CD4-positive, alpha-beta T cell (primary cell): Measurements from ENCODE around the gene APP. TPM values are rescaled to one million over a fixed set of nuclear protein-coding genes. Genes with fewer than 3 reads are reported as not detected.

Source experiments
- ATAC-seq: fragments of 200-7000 bp; cut with Tn5 transposase; one replicate; pipeline ENCODE4 v1.10.0; 2022; ENCODE audit warnings: mild to moderate bottlenecking; ENCODE audit not compliant: poor library complexity
- CTCF ChIA-PET: fragments of 350-600 bp; sonication (Branson Sonifier 250); formaldehyde crosslinking; loops from one replicate; lab custom pipeline; 2021; ENCODE audit warnings: antibody characterized with exemption, inconsistent platforms; lab: Charles Lee
- POLR2A ChIA-PET: fragments of 350-600 bp; sonication (Branson Sonifier 250); formaldehyde crosslinking; loops from one replicate; lab custom pipeline; 2021; ENCODE audit warnings: antibody characterized with exemption, inconsistent platforms; lab: Charles Lee
- DNase-seq, 14 experiments: peaks; one replicate each; pipeline ENCODE4 v3.0.0-alpha.2; 2013 to 2020; ENCODE audit warnings: mixed read lengths in 2 of 14
- H3K27ac ChIP-seq, 2 donors: one replicate each; pipeline versions ENCODE4 v1.5.1 to v1.7.0; 2013; ENCODE audit warnings: low read length in 2 of 2, low read depth in 1 of 2, mild to moderate bottlenecking in 1 of 2
- H3K27me3 ChIP-seq, 2 experiments: 1 replicate in 1 of 2; 2 replicates in 1 of 2; pipeline versions ENCODE4 v1.6.1 to v1.7.0; 2013; ENCODE audit warnings: low read length in 2 of 2, control low read depth in 1 of 2, mild to moderate bottlenecking in 1 of 2, moderate library complexity in 1 of 2; ENCODE audit not compliant: insufficient read depth in 2 of 2, control insufficient read depth in 1 of 2
- H3K36me3 ChIP-seq: one replicate; pipeline ENCODE4 v1.6.1; 2013; ENCODE audit warnings: low read length, control low read depth; ENCODE audit not compliant: insufficient read depth
- H3K4me1 ChIP-seq: one replicate; pipeline ENCODE4 v1.6.1; 2013; ENCODE audit warnings: low read length, control low read depth; ENCODE audit not compliant: insufficient read depth
- H3K4me3 ChIP-seq: one replicate; pipeline ENCODE4 v1.5.1; 2013; ENCODE audit warnings: mild to moderate bottlenecking, low read length, moderate library complexity
- H3K9me3 ChIP-seq, 2 experiments: 1 replicate in 1 of 2; 2 replicates in 1 of 2; pipeline versions ENCODE4 v1.6.1 to v1.7.0; 2013; ENCODE audit warnings: low read length in 2 of 2, mild to moderate bottlenecking in 2 of 2, control low read depth in 1 of 2, moderate library complexity in 1 of 2; ENCODE audit not compliant: control insufficient read depth in 1 of 2, insufficient read depth in 1 of 2
- H3K27ac Mint-ChIP-seq: one replicate; pipeline ENCODE4 v1.8.0; 2020; ENCODE audit warnings: mixed read lengths
- H3K27me3 Mint-ChIP-seq: one replicate; pipeline ENCODE4 v1.8.0; 2021; ENCODE audit warnings: mixed read lengths
- H3K36me3 Mint-ChIP-seq: one replicate; pipeline ENCODE4 v1.8.0; 2021; ENCODE audit warnings: low read depth, mixed read lengths
- H3K4me1 Mint-ChIP-seq: one replicate; pipeline ENCODE4 v1.8.0; 2021; ENCODE audit warnings: low read depth, mixed read lengths
- H3K4me3 Mint-ChIP-seq: one replicate; pipeline ENCODE4 v1.8.0; 2020; ENCODE audit warnings: mild to moderate bottlenecking, mixed read lengths
- H3K9me3 Mint-ChIP-seq: one replicate; pipeline ENCODE4 v1.8.0; 2020; ENCODE audit warnings: mixed read lengths
- CTCF ChIP-seq: fragments of 200-600 bp; IDR thresholded peaks from one replicate; pipeline ENCODE4 v1.8.0; 2022; ENCODE audit warnings: antibody characterized with exemption, mild to moderate bottlenecking
- intact Hi-C, 2 experiments: fragments of 100-400 bp; cut with DNase I in 1 of 2; cut with micrococcal nuclease in 1 of 2; formaldehyde crosslinking; loops; one replicate each; pipeline versions ENCODE4 v1.15.1 to v1.9.0; 2023 to 2025; cut with DNase I, micrococcal nuclease
- total RNA-seq, 174 experiments: library from RNA in 2 of 174; stranded (reverse) in 2 of 174; gene quantifications; one replicate each; pipeline ENCODE4 v1.2.3 and lab custom pipeline; 2021 to 2026

APP gene
- total RNA-seq, 2 experiments from 2014 or later: 43.6 to 44.4 TPM

GRCh38 chr21:25912402-25912746, 258.2 kb downstream of the APP start:
- DNase-seq (no peak), ATAC-seq (no peak)
- ChIA-PET POLR2A (interaction anchor here (0.9 to 1.2 kb wide), 2 partner anchors 128 to 159 kb away, joined by 3 read pairs; no protein-coding TSS in a partner anchor), CTCF (no interaction called here)
- Histone ChIP-seq H3K27me3 (no peaks in the 10 kb centered on the region), H3K4me3 (no peak overlapping the region), H3K36me3 (no peaks in the 10 kb centered on the region), H3K9me3 (no peaks in the 10 kb centered on the region), H3K4me1 (no peaks in the 10 kb centered on the region), H3K27ac (no peak overlapping the region)
- Mint-ChIP-seq H3K36me3 (peaks cover 18% of the 10 kb centered on the region), H3K4me1 (no peaks in the 10 kb centered on the region), H3K27ac (no peak overlapping the region), H3K27me3 (no peaks in the 10 kb centered on the region), H3K4me3 (no peak overlapping the region), H3K9me3 (no peaks in the 10 kb centered on the region)
- intact Hi-C loops: no loop called here
- TF ChIP-seq CTCF: no peak

- no peak overlapping the region for H3K4me3 Mint-ChIP-seq
- H3K27ac Mint-ChIP-seq: no peak overlapping the region
- CTCF ChIA-PET: no interaction called here
- H3K4me1 Mint-ChIP-seq: no peaks in the 10 kb centered on the region
- no peaks in the 10 kb centered on the region for H3K9me3 Mint-ChIP-seq
- H3K27me3 ChIP-seq: no peaks in the 10 kb centered on the region
- H3K36me3 Mint-ChIP-seq: peaks cover 18% of the 10 kb centered on the region
- intact Hi-C loops: no loop called here
- no peak overlapping the region for H3K4me3 ChIP-seq
- no peaks in the 10 kb centered on the region for H3K27me3 Mint-ChIP-seq
- H3K9me3 ChIP-seq: no peaks in the 10 kb centered on the region
- no peak for DNase-seq
- no peak overlapping the region for H3K27ac ChIP-seq
- POLR2A ChIA-PET: interaction anchor here (0.9 to 1.2 kb wide), 2 partner anchors 128 to 160 kb away, joined by 3 read pairs; no protein-coding TSS in a partner anchor
- TF ChIP-seq CTCF: no peak
- no peaks in the 10 kb centered on the region for H3K36me3 ChIP-seq
- no peak for ATAC-seq
- H3K4me1 ChIP-seq: no peaks in the 10 kb centered on the region
Measured at GRCh38 chr21:25911730-25912401, 258.7 kb downstream of the APP start.

GRCh38 chr21:25910809-25911208, 259.8 kb downstream of the APP start:
- Mint-ChIP-seq H3K4me3 (no peak overlapping the region), H3K27ac (no peak overlapping the region), H3K36me3 (peaks cover 18% of the 10 kb centered on the region), H3K27me3 (no peaks in the 10 kb centered on the region), H3K4me1 (no peaks in the 10 kb centered on the region), H3K9me3 (no peaks in the 10 kb centered on the region)
- intact Hi-C loops: no loop called here
- H3K4me1 ChIP-seq: no peaks in the 10 kb centered on the region
- H3K27ac ChIP-seq: no peak overlapping the region
- H3K9me3 ChIP-seq: no peaks in the 10 kb centered on the region
- no peak for TF ChIP-seq CTCF
- ChIA-PET CTCF (no interaction called here), POLR2A (no interaction called here)
- DNase-seq (no peak), ATAC-seq (no peak)
- no peaks in the 10 kb centered on the region for H3K36me3 ChIP-seq
- no peaks in the 10 kb centered on the region for H3K27me3 ChIP-seq
- H3K4me3 ChIP-seq: no peak overlapping the region
